ENCODE measurements around the gene SCAP.

The SCAP gene

DNA sequence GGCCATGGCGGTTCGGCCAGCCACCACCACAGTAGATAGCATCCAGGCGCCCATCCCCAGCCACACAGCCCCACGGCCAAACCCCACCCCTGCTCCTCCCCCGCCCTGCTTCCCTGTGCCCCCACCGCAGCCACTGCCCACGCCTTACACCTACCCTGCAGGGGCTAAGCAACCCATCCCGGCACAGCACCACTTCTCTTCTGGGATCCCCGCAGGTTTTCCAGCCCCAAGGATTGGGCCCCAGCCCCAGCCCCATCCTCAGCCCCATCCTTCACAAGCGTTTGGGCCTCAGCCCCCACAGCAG is 65.4 kb downstream of the SCAP start:
- Histone ChIP-seq H2AFZ (ENCODE audit: low read depth, low read length, severe bottlenecking) (no peak overlapping the region), H3K36me3 (ENCODE audit: low read length) (no peaks in the 10 kb centered on the region), H3K4me2 (ENCODE audit: low read depth, low read length, poor library complexity, severe bottlenecking) (no peak overlapping the region), H3K4me3 (ENCODE audit: insufficient read depth, low read length, poor library complexity, severe bottlenecking) (no peak overlapping the region), H4K20me1 (ENCODE audit: low read depth, low read length) (no peaks in the 10 kb centered on the region), H3F3A (ENCODE audit: insufficient read depth) (no peaks in the 10 kb centered on the region), H3K27me3 (ENCODE audit: low read length) (no peaks in the 10 kb centered on the region), H3K79me2 (ENCODE audit: insufficient read depth, low read length) (no peaks in the 10 kb centered on the region), H3K9me3 (ENCODE audit: insufficient read depth, low read length) (no peaks in the 10 kb centered on the region), H3K9ac (ENCODE audit: low read length) (no peak overlapping the region), H3K27ac (ENCODE audit: low read depth, low read length) (no peak overlapping the region), H3K9me2 (replicated peaks; ENCODE audit: insufficient read depth, low read length) (no peaks in the 10 kb centered on the region)
- TF ChIP-seq EZH2phosphoT487 (conservative IDR thresholded peaks at IDR 0.05; ENCODE audit: low read length), result no peak
- TF ChIP-seq, protein P1, sequence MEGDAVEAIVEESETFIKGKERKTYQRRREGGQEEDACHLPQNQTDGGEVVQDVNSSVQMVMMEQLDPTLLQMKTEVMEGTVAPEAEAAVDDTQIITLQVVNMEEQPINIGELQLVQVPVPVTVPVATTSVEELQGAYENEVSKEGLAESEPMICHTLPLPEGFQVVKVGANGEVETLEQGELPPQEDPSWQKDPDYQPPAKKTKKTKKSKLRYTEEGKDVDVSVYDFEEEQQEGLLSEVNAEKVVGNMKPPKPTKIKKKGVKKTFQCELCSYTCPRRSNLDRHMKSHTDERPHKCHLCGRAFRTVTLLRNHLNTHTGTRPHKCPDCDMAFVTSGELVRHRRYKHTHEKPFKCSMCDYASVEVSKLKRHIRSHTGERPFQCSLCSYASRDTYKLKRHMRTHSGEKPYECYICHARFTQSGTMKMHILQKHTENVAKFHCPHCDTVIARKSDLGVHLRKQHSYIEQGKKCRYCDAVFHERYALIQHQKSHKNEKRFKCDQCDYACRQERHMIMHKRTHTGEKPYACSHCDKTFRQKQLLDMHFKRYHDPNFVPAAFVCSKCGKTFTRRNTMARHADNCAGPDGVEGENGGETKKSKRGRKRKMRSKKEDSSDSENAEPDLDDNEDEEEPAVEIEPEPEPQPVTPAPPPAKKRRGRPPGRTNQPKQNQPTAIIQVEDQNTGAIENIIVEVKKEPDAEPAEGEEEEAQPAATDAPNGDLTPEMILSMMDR (IDR thresholded peaks at IDR 0.05; ENCODE audit: insufficient read depth, low read length, poor library complexity, severe bottlenecking), result no peak

DNA sequence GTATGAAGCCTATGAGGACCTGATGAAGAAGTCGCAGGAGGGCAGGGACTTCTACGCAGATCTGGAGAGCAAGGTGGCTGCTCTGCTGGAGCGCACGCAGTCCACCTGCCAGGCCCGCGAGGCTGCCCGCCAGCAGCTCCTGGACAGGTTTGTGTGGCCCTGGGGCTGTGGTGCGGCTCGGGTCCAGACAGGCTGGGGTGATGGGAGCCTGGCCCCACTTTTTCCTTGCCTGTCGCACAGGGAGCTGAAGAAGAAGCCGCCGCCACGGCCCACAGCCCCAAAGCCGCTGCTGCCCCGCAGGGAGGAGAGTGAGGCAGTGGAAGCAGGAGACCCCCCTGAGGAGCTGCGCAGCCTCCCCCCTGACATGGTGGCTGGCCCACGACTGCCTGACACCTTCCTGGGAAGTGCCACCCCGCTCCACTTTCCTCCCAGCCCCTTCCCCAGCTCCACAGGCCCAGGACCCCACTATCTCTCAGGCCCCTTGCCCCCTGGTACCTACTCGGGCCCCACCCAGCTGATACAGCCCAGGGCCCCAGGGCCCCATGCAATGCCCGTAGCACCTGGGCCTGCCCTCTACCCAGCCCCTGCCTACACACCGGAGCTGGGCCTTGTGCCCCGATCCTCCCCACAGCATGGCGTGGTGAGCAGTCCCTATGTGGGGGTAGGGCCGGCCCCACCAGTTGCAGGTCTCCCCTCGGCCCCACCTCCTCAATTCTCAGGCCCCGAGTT is 65.9 kb downstream of the SCAP start:
- Histone ChIP-seq H3K9me3 (ENCODE audit: insufficient read depth, low read length) (no peaks in the 10 kb centered on the region), H3K9ac (ENCODE audit: low read length) (no peak overlapping the region), H3F3A (ENCODE audit: insufficient read depth) (no peaks in the 10 kb centered on the region), H3K9me2 (replicated peaks; ENCODE audit: insufficient read depth, low read length) (no peaks in the 10 kb centered on the region), H3K4me2 (ENCODE audit: low read depth, low read length, poor library complexity, severe bottlenecking) (no peak overlapping the region), H3K27me3 (ENCODE audit: low read length) (no peaks in the 10 kb centered on the region), H3K27ac (ENCODE audit: low read depth, low read length) (no peak overlapping the region), H2AFZ (ENCODE audit: low read depth, low read length, severe bottlenecking) (no peak overlapping the region), H3K79me2 (ENCODE audit: insufficient read depth, low read length) (no peaks in the 10 kb centered on the region), H4K20me1 (ENCODE audit: low read depth, low read length) (no peaks in the 10 kb centered on the region), H3K36me3 (ENCODE audit: low read length) (no peaks in the 10 kb centered on the region), H3K4me3 (ENCODE audit: insufficient read depth, low read length, poor library complexity, severe bottlenecking) (no peak overlapping the region)
- TF ChIP-seq EZH2phosphoT487 (conservative IDR thresholded peaks at IDR 0.05; ENCODE audit: low read length), result no peak

DNA sequence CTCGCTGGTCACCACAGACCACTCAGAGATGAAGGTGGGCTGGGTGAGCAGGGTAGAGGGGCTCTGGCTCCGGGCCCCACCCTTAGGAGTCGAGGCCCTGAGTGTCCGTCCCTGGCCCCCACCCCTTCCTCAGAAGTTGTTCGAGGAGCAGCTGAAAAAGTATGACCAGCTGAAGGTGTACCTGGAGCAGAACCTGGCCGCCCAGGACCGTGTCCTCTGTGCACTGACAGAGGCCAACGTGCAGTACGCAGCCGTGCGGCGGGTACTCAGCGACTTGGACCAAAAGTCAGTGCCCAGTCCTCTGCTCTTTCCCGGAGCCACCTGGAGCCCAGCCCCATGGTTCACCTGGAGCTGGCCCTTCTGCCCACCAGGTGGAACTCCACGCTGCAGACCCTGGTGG is 66.5 kb downstream of the SCAP start:
- Histone ChIP-seq H2AFZ (ENCODE audit: low read depth, low read length, severe bottlenecking) (no peak overlapping the region), H3K27me3 (ENCODE audit: low read length) (no peaks in the 10 kb centered on the region), H3K9me2 (replicated peaks; ENCODE audit: insufficient read depth, low read length) (no peaks in the 10 kb centered on the region), H3K4me2 (ENCODE audit: low read depth, low read length, poor library complexity, severe bottlenecking) (no peak overlapping the region), H3K9me3 (ENCODE audit: insufficient read depth, low read length) (no peaks in the 10 kb centered on the region), H3K4me3 (ENCODE audit: insufficient read depth, low read length, poor library complexity, severe bottlenecking) (no peak overlapping the region), H3F3A (ENCODE audit: insufficient read depth) (no peaks in the 10 kb centered on the region), H3K27ac (ENCODE audit: low read depth, low read length) (no peak overlapping the region), H4K20me1 (ENCODE audit: low read depth, low read length) (no peaks in the 10 kb centered on the region), H3K9ac (ENCODE audit: low read length) (no peak overlapping the region), H3K36me3 (ENCODE audit: low read length) (no peaks in the 10 kb centered on the region), H3K79me2 (ENCODE audit: insufficient read depth, low read length) (no peaks in the 10 kb centered on the region)
- TF ChIP-seq, protein P1 (IDR thresholded peaks at IDR 0.05; ENCODE audit: insufficient read depth, low read length, poor library complexity, severe bottlenecking), result no peak
- no peak for TF ChIP-seq EZH2phosphoT487 (conservative IDR thresholded peaks at IDR 0.05; ENCODE audit: low read length)

DNA sequence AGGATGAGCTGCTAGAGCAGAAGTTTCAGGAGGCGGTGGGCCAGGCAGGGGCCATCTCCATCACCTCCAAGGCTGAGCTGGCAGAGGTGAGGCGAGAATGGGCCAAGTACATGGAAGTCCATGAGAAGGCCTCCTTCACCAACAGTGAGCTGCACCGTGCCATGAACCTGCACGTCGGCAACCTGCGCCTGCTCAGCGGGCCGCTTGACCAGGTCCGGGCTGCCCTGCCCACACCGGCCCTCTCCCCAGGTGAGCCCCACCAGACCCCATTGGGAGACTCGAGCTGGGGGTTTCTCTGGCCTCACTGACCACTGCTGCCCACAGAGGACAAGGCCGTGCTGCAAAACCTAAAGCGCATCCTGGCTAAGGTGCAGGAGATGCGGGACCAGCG is 66.9 kb downstream of the SCAP start:
- Histone ChIP-seq H4K20me1 (ENCODE audit: low read depth, low read length) (no peaks in the 10 kb centered on the region), H3K27ac (ENCODE audit: low read depth, low read length) (no peak overlapping the region), H3K4me3 (ENCODE audit: insufficient read depth, low read length, poor library complexity, severe bottlenecking) (no peak overlapping the region), H2AFZ (ENCODE audit: low read depth, low read length, severe bottlenecking) (no peak overlapping the region), H3K79me2 (ENCODE audit: insufficient read depth, low read length) (no peaks in the 10 kb centered on the region), H3K9ac (ENCODE audit: low read length) (no peak overlapping the region), H3F3A (ENCODE audit: insufficient read depth) (no peaks in the 10 kb centered on the region), H3K36me3 (ENCODE audit: low read length) (no peaks in the 10 kb centered on the region), H3K27me3 (ENCODE audit: low read length) (no peaks in the 10 kb centered on the region), H3K9me3 (ENCODE audit: insufficient read depth, low read length) (no peaks in the 10 kb centered on the region), H3K4me2 (ENCODE audit: low read depth, low read length, poor library complexity, severe bottlenecking) (no peak overlapping the region), H3K9me2 (replicated peaks; ENCODE audit: insufficient read depth, low read length) (no peaks in the 10 kb centered on the region)
- TF ChIP-seq, protein P1 (IDR thresholded peaks at IDR 0.05; ENCODE audit: insufficient read depth, low read length, poor library complexity, severe bottlenecking), result no peak
- no peak for TF ChIP-seq EZH2phosphoT487 (conservative IDR thresholded peaks at IDR 0.05; ENCODE audit: low read length)
